Choroid plexus epithelial cell (primary cell): ENCODE results near the gene ARHGDIA.
A peak's percentile ranks its signal among the peaks of the same experiment; 100 is the strongest.

Source experiments
- DNase-seq: peaks from one replicate; pipeline ENCODE4 v3.0.0-alpha.2; 2010; ENCODE audit warnings: low read depth
- H3K4me3 ChIP-seq: 2 replicates; pipeline ENCODE4 v1.5.1; 2011; ENCODE audit warnings: low read depth, mild to moderate bottlenecking, control low read depth, low read length, moderate library complexity
- CTCF ChIP-seq: conservative IDR thresholded peaks from 2 replicates; pipeline ENCODE4 v1.5.1; 2011; ENCODE audit warnings: low read depth, mild to moderate bottlenecking, control low read depth, inconsistent platforms, low read length, moderate library complexity

Gene ARHGDIA

GRCh38 chr17:81909966-81910839, 39.1 kb upstream of the ARHGDIA start:
- TF ChIP-seq CTCF: no peak
- DNase-seq: no peak
- H3K4me3 ChIP-seq: peak overlapping the region; percentile 75

GRCh38 chr17:81909231-81909630, 38.1 kb upstream of the ARHGDIA start:
- H3K4me3 ChIP-seq: no peak overlapping the region
- no peak for DNase-seq
- TF ChIP-seq CTCF: no peak

- no peak for DNase-seq
- no peak overlapping the region for H3K4me3 ChIP-seq
- no peak for TF ChIP-seq CTCF
These were observed 37.7 kb upstream of the ARHGDIA start for GRCh38 chr17:81908793-81909192.

GRCh38 chr17:81907219-81908145, 36.3 kb upstream of the ARHGDIA start:
- TF ChIP-seq CTCF: peak; percentile 27
- H3K4me3 ChIP-seq: no peak overlapping the region
- DNase-seq: no peak

GRCh38 chr17:81906476-81907218, 35.5 kb upstream of the ARHGDIA start:
- H3K4me3 ChIP-seq: no peak overlapping the region
- TF ChIP-seq CTCF: peak; percentile 22
- no peak for DNase-seq

- DNase-seq: no peak
- no peak for TF ChIP-seq CTCF
- no peak overlapping the region for H3K4me3 ChIP-seq
These were observed 34.9 kb upstream of the ARHGDIA start for GRCh38 chr17:81905993-81906392.
